ENCODE data around the gene BLM. TPM values are rescaled to one million over a fixed set of nuclear protein-coding genes. Genes with fewer than 3 reads are reported as not detected.

Gene BLM
- total and polyA plus RNA-seq, 2 donors (not counting 1 experiment from before 2014, with no cell fraction given): 1.5 to 1.7 TPM

- TF ChIP-seq EZH2 (IDR thresholded peaks at IDR 0.05; ENCODE audit: low read length, missing control alignments) (no peak), CTCF (conservative IDR thresholded peaks at IDR 0.05 in 1 of 2, IDR thresholded peaks at IDR 0.05 in 1 of 2; ENCODE audit: low read depth in 1 of 2, low read length in 2 of 2) (no peak)
- no peaks in the 10 kb centered on the region for H4K20me1 ChIP-seq (ENCODE audit: control insufficient read depth, extremely low read depth, insufficient read depth, low read length)
- no peak for DNase-seq (ENCODE audit: low read depth in 2 of 2)
These were observed 109.8 kb downstream of the BLM start for GRCh38 chr15:90826886-90827435.

GRCh38 chr15:90828111-90828510 lies 111.0 kb downstream of the BLM start:
- Histone ChIP-seq H3K4me2 (ENCODE audit: extremely low read depth, insufficient read depth, low read length) (no peak overlapping the region), H3K27ac (ENCODE audit: insufficient read depth, low read length) (no peak overlapping the region), H3K9me3 (ENCODE audit: control insufficient read depth, insufficient read depth, low read depth, low read length) (no peaks in the 10 kb centered on the region), H4K20me1 (ENCODE audit: control insufficient read depth, extremely low read depth, insufficient read depth, low read length) (no peaks in the 10 kb centered on the region), H3K4me3 (replicated peaks in 1 of 4; ENCODE audit: control extremely low read depth in 1 of 4, insufficient read depth in 1 of 4, low read depth in 3 of 4, low read length in 4 of 4) (no peak overlapping the region), H3K4me1 (ENCODE audit: control insufficient read depth, extremely low read depth, insufficient read depth, low read length) (no peaks in the 10 kb centered on the region), H3K9ac (ENCODE audit: insufficient read depth, low read length) (no peak overlapping the region), H2AFZ (ENCODE audit: low read length) (no peak overlapping the region), H3K79me2 (ENCODE audit: control insufficient read depth, insufficient read depth, low read length) (no peaks in the 10 kb centered on the region), H3K36me3 (ENCODE audit: control insufficient read depth, insufficient read depth, low read length) (no peaks in the 10 kb centered on the region), H3K27me3 (ENCODE audit: control insufficient read depth, insufficient read depth, low read length) (no peaks in the 10 kb centered on the region)
- no peak for TF ChIP-seq CTCF (conservative IDR thresholded peaks at IDR 0.05 in 1 of 2, IDR thresholded peaks at IDR 0.05 in 1 of 2; ENCODE audit: low read depth in 1 of 2, low read length in 2 of 2)
- TF ChIP-seq EZH2 (IDR thresholded peaks at IDR 0.05; ENCODE audit: low read length, missing control alignments): no peak
- no peak for DNase-seq (ENCODE audit: low read depth in 2 of 2)

More at GRCh38 chr15:90826886-90827435, 109.8 kb downstream of the BLM start:
- H3K27ac ChIP-seq (ENCODE audit: insufficient read depth, low read length): no peak overlapping the region
- H3K79me2 ChIP-seq (ENCODE audit: control insufficient read depth, insufficient read depth, low read length): no peaks in the 10 kb centered on the region
- H3K9me3 ChIP-seq (ENCODE audit: control insufficient read depth, insufficient read depth, low read depth, low read length): no peaks in the 10 kb centered on the region
- H3K27me3 ChIP-seq (ENCODE audit: control insufficient read depth, insufficient read depth, low read length): no peaks in the 10 kb centered on the region
- no peak overlapping the region for H3K4me2 ChIP-seq (ENCODE audit: extremely low read depth, insufficient read depth, low read length)
- H3K36me3 ChIP-seq (ENCODE audit: control insufficient read depth, insufficient read depth, low read length): no peaks in the 10 kb centered on the region
- H3K4me1 ChIP-seq (ENCODE audit: control insufficient read depth, extremely low read depth, insufficient read depth, low read length): no peaks in the 10 kb centered on the region
- H2AFZ ChIP-seq (ENCODE audit: low read length): no peak overlapping the region
- no peak overlapping the region for H3K4me3 ChIP-seq (replicated peaks in 1 of 4; ENCODE audit: control extremely low read depth in 1 of 4, insufficient read depth in 1 of 4, low read depth in 3 of 4, low read length in 4 of 4)
- H3K9ac ChIP-seq (ENCODE audit: insufficient read depth, low read length): no peak overlapping the region

GRCh38 chr15:90829126-90829525 lies 112.0 kb downstream of the BLM start:
- Histone ChIP-seq H3K4me2 (ENCODE audit: extremely low read depth, insufficient read depth, low read length) (no peak overlapping the region), H2AFZ (ENCODE audit: low read length) (no peak overlapping the region)

More at GRCh38 chr15:90829126-90829525, 112.0 kb downstream of the BLM start:
- H3K4me1 ChIP-seq (ENCODE audit: control insufficient read depth, extremely low read depth, insufficient read depth, low read length): no peaks in the 10 kb centered on the region
- no peak overlapping the region for H3K9ac ChIP-seq (ENCODE audit: insufficient read depth, low read length)
- H3K36me3 ChIP-seq (ENCODE audit: control insufficient read depth, insufficient read depth, low read length): no peaks in the 10 kb centered on the region
- TF ChIP-seq CTCF (conservative IDR thresholded peaks at IDR 0.05 in 1 of 2, IDR thresholded peaks at IDR 0.05 in 1 of 2; ENCODE audit: low read depth in 1 of 2, low read length in 2 of 2) (no peak), EZH2 (IDR thresholded peaks at IDR 0.05; ENCODE audit: low read length, missing control alignments) (no peak)
- no peak overlapping the region for H3K4me3 ChIP-seq (replicated peaks in 1 of 4; ENCODE audit: control extremely low read depth in 1 of 4, insufficient read depth in 1 of 4, low read depth in 3 of 4, low read length in 4 of 4)
- H3K27ac ChIP-seq (ENCODE audit: insufficient read depth, low read length): no peak overlapping the region
- no peaks in the 10 kb centered on the region for H3K27me3 ChIP-seq (ENCODE audit: control insufficient read depth, insufficient read depth, low read length)
- no peaks in the 10 kb centered on the region for H3K79me2 ChIP-seq (ENCODE audit: control insufficient read depth, insufficient read depth, low read length)
- H4K20me1 ChIP-seq (ENCODE audit: control insufficient read depth, extremely low read depth, insufficient read depth, low read length): no peaks in the 10 kb centered on the region
- no peak for DNase-seq (ENCODE audit: low read depth in 2 of 2)
- no peaks in the 10 kb centered on the region for H3K9me3 ChIP-seq (ENCODE audit: control insufficient read depth, insufficient read depth, low read depth, low read length)
